UCSD-AML1 (cell line): ENCODE data around the gene BMP7.

Experiments
- DNase-seq: peaks from one replicate; lab custom pipeline; 2025; ENCODE audit not compliant: unreplicated experiment; lab: John Stamatoyannopoulos, UW

The BMP7 gene

GRCh38 chr20:57231951-57232428 lies 34.5 kb downstream of the BMP7 start:
- DNase-seq, result no peak

GRCh38 chr20:57231161-57231560 lies 35.3 kb downstream of the BMP7 start:
- DNase-seq, result no peak

GRCh38 chr20:57230247-57230646 lies 36.2 kb downstream of the BMP7 start:
- DNase-seq, result no peak

GRCh38 chr20:57229490-57229889 lies 37.0 kb downstream of the BMP7 start:
- DNase-seq, result no peak

- no peak for DNase-seq
Observed at GRCh38 chr20:57225830-57226229, 40.6 kb downstream of the BMP7 start.

GRCh38 chr20:57225197-57225733 lies 41.2 kb downstream of the BMP7 start:
- no peak for DNase-seq

- no peak for DNase-seq
Observed at GRCh38 chr20:57224641-57225138, 41.8 kb downstream of the BMP7 start.

- DNase-seq, result no peak
Observed at GRCh38 chr20:57223648-57224489, 42.6 kb downstream of the BMP7 start.

- DNase-seq, result no peak
Observed at GRCh38 chr20:57222631-57222950, 43.9 kb downstream of the BMP7 start.

GRCh38 chr20:57221916-57222630 lies 44.4 kb downstream of the BMP7 start:
- DNase-seq, result no peak

GRCh38 chr20:57220337-57221145 lies 45.9 kb downstream of the BMP7 start:
- no peak for DNase-seq

- DNase-seq, result no peak
Observed at GRCh38 chr20:57219071-57219677, 47.3 kb downstream of the BMP7 start.

GRCh38 chr20:57218489-57218888 lies 48.0 kb downstream of the BMP7 start:
- no peak for DNase-seq

- no peak for DNase-seq
Observed at GRCh38 chr20:57217802-57218201, 48.6 kb downstream of the BMP7 start.

GRCh38 chr20:57216669-57217068 lies 49.8 kb downstream of the BMP7 start:
- no peak for DNase-seq

- no peak for DNase-seq
Observed at GRCh38 chr20:57215826-57216471, 50.5 kb downstream of the BMP7 start.

GRCh38 chr20:57215426-57215825 lies 51.0 kb downstream of the BMP7 start:
- DNase-seq, result no peak

GRCh38 chr20:57214948-57215347 lies 51.5 kb downstream of the BMP7 start:
- no peak for DNase-seq

GRCh38 chr20:57214427-57214826 lies 52.0 kb downstream of the BMP7 start:
- DNase-seq, result no peak

GRCh38 chr20:57213924-57214323 lies 52.5 kb downstream of the BMP7 start:
- no peak for DNase-seq
